Neural progenitor cell (in vitro differentiated cells): ENCODE results near the gene SKOR1.

Experiments used
- CTCF ChIP-seq: fragments of 200-600 bp; sonication (generic); IDR thresholded peaks from 2 replicates; pipeline ENCODE4 v1.5.1; 2017; ENCODE audit warnings: antibody characterized with exemption, mild to moderate bottlenecking
- EZH2 ChIP-seq: fragments of 200-600 bp; sonication (generic); IDR thresholded peaks from 2 replicates; pipeline ENCODE4 v1.6.1; 2017; ENCODE audit warnings: antibody characterized with exemption, mild to moderate bottlenecking, moderate library complexity
- EZH2phosphoT487 ChIP-seq: fragments of 200-600 bp; sonication (generic); IDR thresholded peaks from 2 replicates; pipeline ENCODE4 v1.6.1; 2017; ENCODE audit warnings: antibody characterized with exemption

GRCh38 chr15:67841513-67841762 is 16.1 kb downstream of the SKOR1 start:
- TF ChIP-seq CTCF (no peak), EZH2phosphoT487 (no peak), EZH2 (no peak)
